Measurements from ENCODE around the gene PABPN1. TPM values are rescaled to one million over a fixed set of nuclear protein-coding genes. Genes with fewer than 3 reads are reported as not detected.

Gene PABPN1
- total and polyA plus RNA-seq, 2 of the 13 experiments (the other 11 are each of a cell fraction or from before 2014, with no cell fraction given) = 233 to 524 TPM

DNA sequence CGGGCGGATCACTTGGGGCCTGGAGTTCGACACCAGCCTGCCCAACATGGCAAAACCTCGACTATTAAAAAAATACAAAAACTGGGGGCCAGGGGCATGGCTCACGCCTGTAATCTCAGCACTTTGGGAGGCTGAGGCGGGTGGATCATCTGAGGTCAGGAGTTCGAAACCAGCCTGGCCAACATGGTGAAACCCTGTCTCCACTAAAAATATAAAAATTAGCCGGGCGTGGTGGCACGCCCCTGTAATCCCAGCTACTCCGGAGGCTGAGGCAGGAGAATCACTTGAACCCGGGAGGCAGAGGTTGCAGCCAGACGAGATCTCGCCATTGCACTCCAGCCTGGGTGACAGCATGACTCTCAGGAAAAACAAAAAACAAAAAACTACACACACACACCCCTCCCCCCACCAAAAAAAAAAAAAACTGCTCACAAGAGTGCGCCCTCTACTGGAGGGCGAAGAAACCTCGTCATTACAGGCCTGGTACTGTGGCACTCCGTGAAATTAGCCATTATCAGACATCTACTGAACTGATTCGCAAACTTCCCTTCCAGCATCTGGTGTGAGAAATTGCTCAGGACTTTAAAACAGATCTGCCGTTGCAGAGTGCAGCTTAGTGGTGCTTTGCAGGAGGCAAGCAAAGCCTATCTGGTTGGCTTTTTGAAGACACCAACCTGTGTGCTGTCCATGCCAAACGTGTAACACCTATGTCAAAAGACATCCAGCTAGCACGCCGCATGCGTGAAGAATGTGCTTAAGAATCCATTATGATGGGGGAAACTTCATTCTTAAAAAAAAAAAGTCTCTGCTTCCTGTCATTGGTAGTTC, 26.3 kb upstream of the PABPN1 start (continued):
- TF ChIP-seq ZNF773 (CRISPR knock-in tag; IDR thresholded peaks at IDR 0.05; ENCODE audit: borderline replicate concordance) (no peak), NCOR1 (IDR thresholded peaks at IDR 0.05; ENCODE audit: borderline replicate concordance, low read length) (no peak), HNF4G (IDR thresholded peaks at IDR 0.05; ENCODE audit: borderline replicate concordance, low read depth, low read length) (no peak; the same call in 1 of the 2 replicates), HNF4G (CRISPR knock-in tag; IDR thresholded peaks at IDR 0.05; ENCODE audit: borderline replicate concordance, low read depth) (no peak; the same call in 1 of the 2 replicates), ZMAT3 (CRISPR knock-in tag; conservative IDR thresholded peaks at IDR 0.05) (0 out of 2 replicates have a peak, but pooled peaks have one; percentile 52), EZH2 (conservative IDR thresholded peaks at IDR 0.05; ENCODE audit: low read depth, low read length) (no peak), POLR2G (IDR thresholded peaks at IDR 0.05; ENCODE audit: low read depth, low read length) (no peak; the same call in 1 of the 2 replicates), MBNL3 (CRISPR knock-in tag; conservative IDR thresholded peaks at IDR 0.05) (0 out of 2 replicates have a peak, but pooled peaks have one; percentile 6), STAG1 (CRISPR knock-in tag; IDR thresholded peaks at IDR 0.05) (peak; percentile 31; the same call in 1 of the 2 replicates), NFE2L2 (IDR thresholded peaks at IDR 0.05; ENCODE audit: low read length) (no peak), ZNF124 (CRISPR knock-in tag; IDR thresholded peaks at IDR 0.05) (no peak)
- TF ChIP-seq, protein P1, sequence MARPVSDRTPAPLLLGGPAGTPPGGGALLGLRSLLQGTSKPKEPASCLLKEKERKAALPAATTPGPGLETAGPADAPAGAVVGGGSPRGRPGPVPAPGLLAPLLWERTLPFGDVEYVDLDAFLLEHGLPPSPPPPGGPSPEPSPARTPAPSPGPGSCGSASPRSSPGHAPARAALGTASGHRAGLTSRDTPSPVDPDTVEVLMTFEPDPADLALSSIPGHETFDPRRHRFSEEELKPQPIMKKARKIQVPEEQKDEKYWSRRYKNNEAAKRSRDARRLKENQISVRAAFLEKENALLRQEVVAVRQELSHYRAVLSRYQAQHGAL (CRISPR knock-in tag; IDR thresholded peaks at IDR 0.05; ENCODE audit: not compliant biosample characterization) = no peak
- TF ChIP-seq, protein P2, sequence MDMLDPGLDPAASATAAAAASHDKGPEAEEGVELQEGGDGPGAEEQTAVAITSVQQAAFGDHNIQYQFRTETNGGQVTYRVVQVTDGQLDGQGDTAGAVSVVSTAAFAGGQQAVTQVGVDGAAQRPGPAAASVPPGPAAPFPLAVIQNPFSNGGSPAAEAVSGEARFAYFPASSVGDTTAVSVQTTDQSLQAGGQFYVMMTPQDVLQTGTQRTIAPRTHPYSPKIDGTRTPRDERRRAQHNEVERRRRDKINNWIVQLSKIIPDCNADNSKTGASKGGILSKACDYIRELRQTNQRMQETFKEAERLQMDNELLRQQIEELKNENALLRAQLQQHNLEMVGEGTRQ (IDR thresholded peaks at IDR 0.05; ENCODE audit: low read depth, low read length) = no peak
- TF ChIP-seq, protein P2 (CRISPR knock-in tag; IDR thresholded peaks at IDR 0.05; ENCODE audit: borderline replicate concordance) = no peak
- TF ChIP-seq, protein P3, sequence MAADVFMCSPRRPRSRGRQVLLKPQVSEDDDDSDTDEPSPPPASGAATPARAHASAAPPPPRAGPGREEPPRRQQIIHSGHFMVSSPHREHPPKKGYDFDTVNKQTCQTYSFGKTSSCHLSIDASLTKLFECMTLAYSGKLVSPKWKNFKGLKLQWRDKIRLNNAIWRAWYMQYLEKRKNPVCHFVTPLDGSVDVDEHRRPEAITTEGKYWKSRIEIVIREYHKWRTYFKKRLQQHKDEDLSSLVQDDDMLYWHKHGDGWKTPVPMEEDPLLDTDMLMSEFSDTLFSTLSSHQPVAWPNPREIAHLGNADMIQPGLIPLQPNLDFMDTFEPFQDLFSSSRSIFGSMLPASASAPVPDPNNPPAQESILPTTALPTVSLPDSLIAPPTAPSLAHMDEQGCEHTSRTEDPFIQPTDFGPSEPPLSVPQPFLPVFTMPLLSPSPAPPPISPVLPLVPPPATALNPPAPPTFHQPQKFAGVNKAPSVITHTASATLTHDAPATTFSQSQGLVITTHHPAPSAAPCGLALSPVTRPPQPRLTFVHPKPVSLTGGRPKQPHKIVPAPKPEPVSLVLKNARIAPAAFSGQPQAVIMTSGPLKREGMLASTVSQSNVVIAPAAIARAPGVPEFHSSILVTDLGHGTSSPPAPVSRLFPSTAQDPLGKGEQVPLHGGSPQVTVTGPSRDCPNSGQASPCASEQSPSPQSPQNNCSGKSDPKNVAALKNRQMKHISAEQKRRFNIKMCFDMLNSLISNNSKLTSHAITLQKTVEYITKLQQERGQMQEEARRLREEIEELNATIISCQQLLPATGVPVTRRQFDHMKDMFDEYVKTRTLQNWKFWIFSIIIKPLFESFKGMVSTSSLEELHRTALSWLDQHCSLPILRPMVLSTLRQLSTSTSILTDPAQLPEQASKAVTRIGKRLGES (CRISPR knock-in tag; IDR thresholded peaks at IDR 0.05; ENCODE audit: borderline replicate concordance) = 0 out of 2 replicates have a peak, but pooled peaks have one; percentile 18
- TF ChIP-seq, protein P4, sequence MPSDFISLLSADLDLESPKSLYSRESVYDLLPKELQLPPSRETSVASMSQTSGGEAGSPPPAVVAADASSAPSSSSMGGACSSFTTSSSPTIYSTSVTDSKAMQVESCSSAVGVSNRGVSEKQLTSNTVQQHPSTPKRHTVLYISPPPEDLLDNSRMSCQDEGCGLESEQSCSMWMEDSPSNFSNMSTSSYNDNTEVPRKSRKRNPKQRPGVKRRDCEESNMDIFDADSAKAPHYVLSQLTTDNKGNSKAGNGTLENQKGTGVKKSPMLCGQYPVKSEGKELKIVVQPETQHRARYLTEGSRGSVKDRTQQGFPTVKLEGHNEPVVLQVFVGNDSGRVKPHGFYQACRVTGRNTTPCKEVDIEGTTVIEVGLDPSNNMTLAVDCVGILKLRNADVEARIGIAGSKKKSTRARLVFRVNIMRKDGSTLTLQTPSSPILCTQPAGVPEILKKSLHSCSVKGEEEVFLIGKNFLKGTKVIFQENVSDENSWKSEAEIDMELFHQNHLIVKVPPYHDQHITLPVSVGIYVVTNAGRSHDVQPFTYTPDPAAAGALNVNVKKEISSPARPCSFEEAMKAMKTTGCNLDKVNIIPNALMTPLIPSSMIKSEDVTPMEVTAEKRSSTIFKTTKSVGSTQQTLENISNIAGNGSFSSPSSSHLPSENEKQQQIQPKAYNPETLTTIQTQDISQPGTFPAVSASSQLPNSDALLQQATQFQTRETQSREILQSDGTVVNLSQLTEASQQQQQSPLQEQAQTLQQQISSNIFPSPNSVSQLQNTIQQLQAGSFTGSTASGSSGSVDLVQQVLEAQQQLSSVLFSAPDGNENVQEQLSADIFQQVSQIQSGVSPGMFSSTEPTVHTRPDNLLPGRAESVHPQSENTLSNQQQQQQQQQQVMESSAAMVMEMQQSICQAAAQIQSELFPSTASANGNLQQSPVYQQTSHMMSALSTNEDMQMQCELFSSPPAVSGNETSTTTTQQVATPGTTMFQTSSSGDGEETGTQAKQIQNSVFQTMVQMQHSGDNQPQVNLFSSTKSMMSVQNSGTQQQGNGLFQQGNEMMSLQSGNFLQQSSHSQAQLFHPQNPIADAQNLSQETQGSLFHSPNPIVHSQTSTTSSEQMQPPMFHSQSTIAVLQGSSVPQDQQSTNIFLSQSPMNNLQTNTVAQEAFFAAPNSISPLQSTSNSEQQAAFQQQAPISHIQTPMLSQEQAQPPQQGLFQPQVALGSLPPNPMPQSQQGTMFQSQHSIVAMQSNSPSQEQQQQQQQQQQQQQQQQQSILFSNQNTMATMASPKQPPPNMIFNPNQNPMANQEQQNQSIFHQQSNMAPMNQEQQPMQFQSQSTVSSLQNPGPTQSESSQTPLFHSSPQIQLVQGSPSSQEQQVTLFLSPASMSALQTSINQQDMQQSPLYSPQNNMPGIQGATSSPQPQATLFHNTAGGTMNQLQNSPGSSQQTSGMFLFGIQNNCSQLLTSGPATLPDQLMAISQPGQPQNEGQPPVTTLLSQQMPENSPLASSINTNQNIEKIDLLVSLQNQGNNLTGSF (CRISPR knock-in tag; IDR thresholded peaks at IDR 0.05) = no peak
